ENCODE measurements around the gene DENND4A. TPM values are rescaled to one million over a fixed set of nuclear protein-coding genes. Genes with fewer than 3 reads are reported as not detected.

Gene DENND4A
- total RNA-seq, 1 donor from 2014 or later = 13.9 TPM

- no peaks in the 10 kb centered on the region for H4K20me1 ChIP-seq (ENCODE audit: insufficient read depth, low read length)
- no peaks in the 10 kb centered on the region for H3K27me3 ChIP-seq (ENCODE audit: insufficient read depth, low read length)
- no peak overlapping the region for H3K4me3 Mint-ChIP-seq (ENCODE audit: unreplicated experiment)
- H3K36me3 Mint-ChIP-seq (ENCODE audit: low read depth, unreplicated experiment) = peaks cover 24% of the 10 kb centered on the region
- DNase-seq (ENCODE audit: low read depth) (no peak), FAIRE-seq (no peak)
- no peak overlapping the region for H3K9ac ChIP-seq (ENCODE audit: low read length)
- H3K4me3 ChIP-seq (ENCODE audit: insufficient read depth, low read depth, low read length) = no peak overlapping the region
- TF ChIP-seq CTCF (IDR thresholded peaks at IDR 0.05; ENCODE audit: insufficient read depth, low read depth, low read length) = no peak
- no peak for TF ChIP-seq EZH2 (IDR thresholded peaks at IDR 0.05; ENCODE audit: insufficient read depth, low read length)
- no peak overlapping the region for H3K4me2 ChIP-seq (ENCODE audit: low read length)
- H3K79me2 ChIP-seq (ENCODE audit: insufficient read depth, low read length) = no peaks in the 10 kb centered on the region
- no peak overlapping the region for H3K27ac ChIP-seq (ENCODE audit: low read depth, low read length)
- H3K36me3 ChIP-seq (ENCODE audit: insufficient read depth, low read length) = no peaks in the 10 kb centered on the region
- no peak overlapping the region for H3K27ac Mint-ChIP-seq (ENCODE audit: unreplicated experiment)
- peaks cover 33% of the 10 kb centered on the region for H3K4me1 Mint-ChIP-seq (ENCODE audit: low read depth, unreplicated experiment)
- H3K27me3 Mint-ChIP-seq (ENCODE audit: low read depth, unreplicated experiment) = no peaks in the 10 kb centered on the region
- no peaks in the 10 kb centered on the region for H3K9me3 ChIP-seq (ENCODE audit: insufficient read depth, low read depth, low read length)
- peaks cover 30% of the 10 kb centered on the region for H3K4me1 ChIP-seq (ENCODE audit: insufficient read depth, low read length)
- H3K9me3 Mint-ChIP-seq (ENCODE audit: unreplicated experiment) = no peaks in the 10 kb centered on the region
- no peak overlapping the region for H2AFZ ChIP-seq (ENCODE audit: low read depth, low read length)
Observed at GRCh38 chr15:65650312-65651041, 141.6 kb downstream of the DENND4A start.

GRCh38 chr15:65646486-65646885, 145.6 kb downstream of the DENND4A start:
- Histone ChIP-seq H3K27me3 (ENCODE audit: insufficient read depth, low read length) (no peaks in the 10 kb centered on the region), H3K9ac (ENCODE audit: low read length) (no peak overlapping the region), H3K4me2 (ENCODE audit: low read length) (no peak overlapping the region), H3K36me3 (ENCODE audit: insufficient read depth, low read length) (no peaks in the 10 kb centered on the region), H3K9me3 (ENCODE audit: insufficient read depth, low read depth, low read length) (no peaks in the 10 kb centered on the region), H2AFZ (ENCODE audit: low read depth, low read length) (no peak overlapping the region), H4K20me1 (ENCODE audit: insufficient read depth, low read length) (no peaks in the 10 kb centered on the region), H3K27ac (ENCODE audit: low read depth, low read length) (no peak overlapping the region), H3K79me2 (ENCODE audit: insufficient read depth, low read length) (no peaks in the 10 kb centered on the region), H3K4me1 (ENCODE audit: insufficient read depth, low read length) (peaks cover 8% of the 10 kb centered on the region), H3K4me3 (ENCODE audit: insufficient read depth, low read depth, low read length) (no peak overlapping the region)
- FAIRE-seq (no peak), DNase-seq (ENCODE audit: low read depth) (no peak)
- Mint-ChIP-seq H3K27me3 (ENCODE audit: low read depth, unreplicated experiment) (no peaks in the 10 kb centered on the region), H3K4me1 (ENCODE audit: low read depth, unreplicated experiment) (peaks cover 14% of the 10 kb centered on the region), H3K9me3 (ENCODE audit: unreplicated experiment) (no peaks in the 10 kb centered on the region), H3K27ac (ENCODE audit: unreplicated experiment) (peak overlapping the region; percentile 50), H3K4me3 (ENCODE audit: unreplicated experiment) (no peak overlapping the region), H3K36me3 (ENCODE audit: low read depth, unreplicated experiment) (peaks cover 9% of the 10 kb centered on the region)
- TF ChIP-seq EZH2 (IDR thresholded peaks at IDR 0.05; ENCODE audit: insufficient read depth, low read length) = no peak
- no peak for TF ChIP-seq CTCF (IDR thresholded peaks at IDR 0.05; ENCODE audit: insufficient read depth, low read depth, low read length)

GRCh38 chr15:65645392-65645791, 146.7 kb downstream of the DENND4A start:
- Histone ChIP-seq H3K27me3 (ENCODE audit: insufficient read depth, low read length) (no peaks in the 10 kb centered on the region), H3K79me2 (ENCODE audit: insufficient read depth, low read length) (no peaks in the 10 kb centered on the region), H3K4me1 (ENCODE audit: insufficient read depth, low read length) (peaks cover 8% of the 10 kb centered on the region), H3K4me2 (ENCODE audit: low read length) (no peak overlapping the region), H4K20me1 (ENCODE audit: insufficient read depth, low read length) (no peaks in the 10 kb centered on the region), H3K4me3 (ENCODE audit: insufficient read depth, low read depth, low read length) (no peak overlapping the region), H3K9ac (ENCODE audit: low read length) (no peak overlapping the region), H2AFZ (ENCODE audit: low read depth, low read length) (no peak overlapping the region), H3K27ac (ENCODE audit: low read depth, low read length) (no peak overlapping the region), H3K36me3 (ENCODE audit: insufficient read depth, low read length) (no peaks in the 10 kb centered on the region), H3K9me3 (ENCODE audit: insufficient read depth, low read depth, low read length) (no peaks in the 10 kb centered on the region)
- Mint-ChIP-seq H3K9me3 (ENCODE audit: unreplicated experiment) (no peaks in the 10 kb centered on the region), H3K27me3 (ENCODE audit: low read depth, unreplicated experiment) (no peaks in the 10 kb centered on the region), H3K4me3 (ENCODE audit: unreplicated experiment) (no peak overlapping the region), H3K36me3 (ENCODE audit: low read depth, unreplicated experiment) (peaks cover 5% of the 10 kb centered on the region), H3K27ac (ENCODE audit: unreplicated experiment) (no peak overlapping the region), H3K4me1 (ENCODE audit: low read depth, unreplicated experiment) (peaks cover 14% of the 10 kb centered on the region)
- DNase-seq (ENCODE audit: low read depth) (no peak), FAIRE-seq (no peak)
- TF ChIP-seq EZH2 (IDR thresholded peaks at IDR 0.05; ENCODE audit: insufficient read depth, low read length) = no peak
- no peak for TF ChIP-seq CTCF (IDR thresholded peaks at IDR 0.05; ENCODE audit: insufficient read depth, low read depth, low read length)
